T-helper 2 cell (primary cell): ENCODE measurements around the gene NEK11.
A peak's percentile ranks its signal among the peaks of the same experiment; 100 is the strongest.

Experiments used
- DNase-seq, 5 experiments: peaks; one replicate each; pipeline versions ENCODE4 v3.0.0 to v3.0.0-alpha.2; 2012 to 2022

The NEK11 gene

DNA sequence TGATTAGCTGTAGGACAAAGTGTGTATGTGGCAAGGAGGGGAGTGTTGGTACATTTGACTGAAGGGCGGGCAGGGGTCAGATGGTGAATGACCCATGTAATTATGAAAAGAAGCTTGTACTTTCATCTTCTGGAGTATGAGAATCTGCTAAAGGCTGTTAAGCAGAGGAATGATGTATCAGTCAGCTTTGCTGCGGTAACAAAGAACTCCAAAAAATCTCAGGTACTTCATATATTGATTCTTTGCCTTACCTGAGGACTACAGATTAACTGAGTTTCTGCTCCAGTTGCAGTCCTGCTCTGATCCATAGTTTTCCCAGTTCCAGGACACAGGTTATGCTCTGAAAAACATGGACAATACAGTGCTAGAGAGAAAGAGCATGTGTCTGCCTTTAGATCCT, 115.1 kb downstream of the NEK11 start:
- DNase-seq, result no peak

DNA sequence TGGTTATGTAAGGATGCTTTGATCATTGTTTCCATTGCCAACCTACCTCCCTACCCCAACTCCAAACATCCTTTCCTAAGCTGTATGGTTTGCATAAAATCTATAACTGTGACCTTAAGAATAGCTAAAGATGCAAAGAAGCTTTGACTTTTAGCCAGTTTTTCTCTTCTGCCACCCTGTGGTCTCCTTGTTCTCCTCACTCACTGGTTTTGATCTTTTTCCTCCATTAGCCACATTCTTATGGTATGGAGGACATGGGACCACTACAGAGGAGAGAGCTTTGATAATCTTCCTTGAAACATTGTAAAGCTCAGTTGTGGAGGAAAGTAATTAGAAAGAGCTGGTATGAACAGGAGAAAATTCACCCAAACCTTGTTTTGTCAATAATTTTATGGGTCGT, 115.9 kb downstream of the NEK11 start:
- DNase-seq, result no peak

DNA sequence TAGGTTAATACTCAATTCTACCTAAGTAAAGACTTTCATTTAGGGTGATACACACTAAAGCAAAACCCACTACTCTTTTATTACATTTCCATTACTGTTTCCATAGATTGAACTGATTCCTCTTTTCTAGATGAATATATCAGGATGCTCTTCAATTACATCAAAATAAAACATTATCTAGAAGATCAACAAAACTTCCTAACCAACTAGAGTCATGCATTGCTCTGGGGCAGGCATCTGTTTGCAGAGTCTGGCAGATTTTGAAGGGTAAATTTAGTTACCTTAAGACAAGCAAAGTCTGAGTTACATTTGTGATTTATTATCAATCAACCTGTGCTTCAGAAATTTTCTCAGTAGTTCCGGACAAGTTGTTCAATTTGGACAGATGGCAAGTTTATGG, 117.1 kb downstream of the NEK11 start:
- no peak for DNase-seq

DNA sequence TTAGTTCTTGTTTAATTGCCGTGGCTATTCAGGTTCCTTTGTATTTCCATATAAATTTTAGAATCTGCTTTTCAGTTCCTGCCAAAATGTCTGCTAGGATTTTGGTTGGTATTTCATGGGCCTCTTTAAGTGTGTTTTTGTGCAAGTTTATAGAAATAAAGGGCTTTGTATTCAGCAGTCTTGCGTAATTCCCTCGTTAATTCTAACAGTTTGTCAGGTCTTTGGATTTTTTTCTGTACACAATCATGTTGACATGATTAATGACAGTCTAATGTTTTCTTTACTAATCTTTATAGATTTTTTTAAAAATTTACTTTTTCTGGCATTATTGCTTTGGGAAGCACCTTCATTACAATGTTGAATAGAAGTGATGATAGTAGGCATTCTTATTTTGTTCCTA, 120.9 kb downstream of the NEK11 start:
- no peak for DNase-seq

DNA sequence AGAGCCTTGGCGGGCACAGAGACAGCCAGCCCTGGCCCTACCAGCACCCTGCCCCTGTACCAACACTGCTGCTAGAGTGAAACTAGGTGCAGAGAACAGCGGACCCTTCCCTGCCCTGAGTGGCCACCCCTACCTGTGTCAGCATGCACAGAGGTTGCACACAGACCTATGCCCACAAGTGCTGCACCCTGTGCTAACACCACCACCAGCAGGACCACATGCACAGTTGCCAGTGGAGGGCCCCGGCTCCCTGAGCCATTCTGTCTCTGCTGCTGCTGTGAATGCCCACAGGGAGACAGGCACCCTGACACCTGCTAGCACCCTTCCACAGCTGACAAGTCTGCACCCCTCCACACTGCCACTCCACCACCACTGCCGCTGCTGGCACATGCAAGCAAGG, 131.8 kb downstream of the NEK11 start:
- DNase-seq, result no peak

DNA sequence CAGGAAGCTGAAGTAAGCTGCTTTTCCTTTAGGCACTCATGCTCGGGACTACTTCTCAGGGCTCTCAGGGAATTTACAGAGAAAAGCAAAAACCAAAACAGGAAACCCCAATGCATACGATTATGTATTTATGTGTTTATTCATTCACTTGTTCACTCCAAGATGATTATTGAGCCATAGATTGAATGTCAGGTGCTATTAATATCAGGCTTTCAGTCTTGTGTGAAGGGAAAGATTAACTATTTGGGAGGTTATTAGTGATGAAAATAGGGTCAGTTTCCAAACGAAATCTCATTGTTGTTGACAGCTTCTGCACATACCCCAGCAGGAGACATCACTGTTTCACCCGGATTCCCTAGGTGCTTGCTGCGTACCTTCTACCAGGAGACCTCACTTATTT, 135.8 kb downstream of the NEK11 start:
- no peak for DNase-seq

DNA sequence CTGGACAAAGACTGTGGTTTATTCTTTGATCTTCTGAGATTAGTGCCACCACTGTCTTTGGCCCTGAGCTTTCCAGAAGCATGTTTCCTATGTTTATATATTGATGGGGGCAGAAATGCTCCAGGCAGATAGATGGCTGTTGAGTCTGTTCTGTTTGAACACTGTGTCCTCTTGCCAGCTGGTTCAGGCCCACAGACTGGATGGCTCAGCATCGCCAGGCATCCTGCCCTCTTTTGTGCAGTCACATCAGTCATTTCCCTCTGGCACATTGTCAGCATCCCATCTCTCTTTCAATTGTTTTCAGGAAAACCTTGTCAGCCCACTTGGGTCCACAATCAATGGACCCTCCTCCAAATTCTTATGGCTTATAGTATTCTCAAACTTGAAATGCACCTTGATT, 141.2 kb downstream of the NEK11 start:
- no peak for DNase-seq

DNA sequence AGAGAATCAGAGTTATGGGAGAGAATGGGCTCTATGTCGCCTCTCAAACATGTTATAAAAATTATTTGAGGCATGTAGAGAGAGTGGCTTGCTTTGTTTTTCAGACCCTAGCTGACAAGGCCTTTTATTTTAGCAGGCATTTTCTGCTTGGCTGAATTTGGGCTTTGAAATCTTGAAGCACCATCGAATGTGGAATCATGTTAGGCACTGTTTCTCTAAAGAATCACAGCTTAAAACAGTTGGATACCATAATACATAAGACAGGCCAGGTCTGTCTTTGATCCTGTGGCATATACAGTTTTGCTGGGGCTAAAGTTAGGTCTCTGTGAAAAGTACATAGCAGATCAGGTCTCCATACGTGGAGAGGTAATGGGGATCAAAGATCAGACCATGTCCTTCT, 142.7 kb downstream of the NEK11 start:
- DNase-seq, result no peak

DNA sequence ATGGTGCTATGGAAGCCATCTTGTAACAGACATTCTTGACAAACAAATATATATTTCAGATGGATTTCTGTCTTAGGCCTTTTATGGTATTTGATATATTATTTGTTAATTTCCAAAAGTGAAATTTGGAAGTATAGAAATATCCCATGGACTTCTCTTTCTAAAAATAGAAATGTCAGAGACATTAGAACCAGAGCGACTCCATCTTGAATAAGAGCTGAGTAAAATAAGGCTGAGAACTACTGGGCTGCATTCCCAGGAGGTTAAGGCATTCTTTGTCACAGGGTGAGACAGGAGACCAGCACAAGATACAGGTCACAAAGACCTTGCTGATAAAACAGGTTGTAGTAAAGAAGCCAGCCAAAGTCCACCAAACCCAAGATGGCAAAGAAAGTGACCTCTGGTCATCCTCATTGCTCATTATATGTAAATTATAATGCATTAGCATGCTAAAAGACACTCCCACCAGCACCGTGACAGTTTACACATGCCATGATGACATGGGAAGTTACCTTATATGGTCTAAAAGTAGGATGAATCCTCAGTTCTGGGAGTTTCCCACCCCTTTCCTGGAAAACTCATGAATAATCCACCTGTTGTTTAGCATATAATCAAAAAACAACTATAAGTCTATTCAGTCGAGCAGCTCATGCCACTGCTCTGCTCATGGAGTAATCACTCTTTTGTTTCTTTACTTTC, 146.0 kb downstream of the NEK11 start:
- no peak for DNase-seq

DNA sequence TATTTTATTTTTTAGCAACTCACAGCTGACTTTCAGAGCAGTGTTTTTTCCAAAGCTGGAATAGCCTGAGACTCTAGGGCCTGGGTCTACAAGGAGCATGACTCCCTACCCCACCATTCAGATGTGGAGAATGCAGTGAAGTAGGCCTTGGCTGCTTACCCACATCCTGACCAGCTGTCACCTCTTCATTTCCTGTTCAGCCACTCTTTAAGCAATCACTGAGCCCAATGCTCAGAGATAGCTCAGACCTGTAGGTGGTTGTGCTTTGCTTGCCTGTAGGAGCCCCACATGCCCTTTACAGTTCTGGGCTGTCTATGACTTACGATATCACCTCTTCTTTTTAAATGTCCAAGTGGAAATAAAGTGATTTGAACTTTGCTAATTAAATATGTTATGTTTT, 148.1 kb downstream of the NEK11 start:
- DNase-seq, result peak in 2 of 5 experiments; percentile 7 to 88

DNA sequence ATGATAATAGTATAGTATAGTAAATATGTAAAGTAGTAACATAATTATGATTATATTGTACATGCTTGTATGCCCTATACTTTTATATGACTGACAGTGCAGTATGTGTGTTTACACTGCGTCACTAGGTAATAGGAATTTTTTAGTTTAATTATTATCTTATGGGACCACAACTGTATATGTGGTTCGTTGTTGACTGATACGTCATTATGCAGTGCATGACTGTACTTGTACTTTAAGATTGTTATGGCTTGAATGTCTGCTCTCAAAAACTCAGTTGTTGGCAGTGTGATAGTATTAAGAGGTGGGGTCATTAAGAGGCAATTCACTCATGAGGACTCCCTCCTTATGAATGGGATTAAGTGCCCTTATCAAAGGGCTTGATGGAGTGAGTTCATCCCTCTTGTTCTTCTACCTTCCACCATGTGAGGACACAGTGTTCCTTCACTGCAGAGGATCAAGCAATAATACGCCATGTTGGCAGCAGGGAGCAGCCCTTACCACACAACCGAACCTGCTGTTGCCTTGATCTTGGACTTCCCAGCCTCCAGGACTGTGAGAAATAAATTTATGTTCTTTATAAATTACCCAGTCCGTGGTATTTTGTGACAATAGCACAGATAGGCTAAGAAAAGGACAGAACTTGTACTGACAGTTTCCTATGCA, 152.2 kb downstream of the NEK11 start:
- DNase-seq, result no peak

DNA sequence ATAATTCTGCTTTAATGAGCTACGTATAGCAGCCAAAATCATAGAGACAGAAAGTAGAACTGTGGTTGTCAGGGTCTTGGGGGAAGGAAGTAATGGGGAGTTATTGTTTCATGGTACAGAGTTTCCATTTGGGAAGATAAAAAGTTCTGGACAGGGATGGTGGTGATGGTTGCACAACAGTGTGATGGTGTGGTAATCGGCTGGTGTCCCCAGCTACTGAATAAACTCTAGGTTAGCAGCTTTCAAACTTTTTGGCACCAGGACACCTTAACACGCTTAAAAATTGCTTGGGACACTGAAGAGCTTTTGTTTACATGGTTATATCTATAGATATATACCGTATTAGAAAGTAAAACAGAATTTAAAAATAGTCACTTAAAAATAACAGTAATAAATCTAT, 166.0 kb downstream of the NEK11 start:
- no peak for DNase-seq

DNA sequence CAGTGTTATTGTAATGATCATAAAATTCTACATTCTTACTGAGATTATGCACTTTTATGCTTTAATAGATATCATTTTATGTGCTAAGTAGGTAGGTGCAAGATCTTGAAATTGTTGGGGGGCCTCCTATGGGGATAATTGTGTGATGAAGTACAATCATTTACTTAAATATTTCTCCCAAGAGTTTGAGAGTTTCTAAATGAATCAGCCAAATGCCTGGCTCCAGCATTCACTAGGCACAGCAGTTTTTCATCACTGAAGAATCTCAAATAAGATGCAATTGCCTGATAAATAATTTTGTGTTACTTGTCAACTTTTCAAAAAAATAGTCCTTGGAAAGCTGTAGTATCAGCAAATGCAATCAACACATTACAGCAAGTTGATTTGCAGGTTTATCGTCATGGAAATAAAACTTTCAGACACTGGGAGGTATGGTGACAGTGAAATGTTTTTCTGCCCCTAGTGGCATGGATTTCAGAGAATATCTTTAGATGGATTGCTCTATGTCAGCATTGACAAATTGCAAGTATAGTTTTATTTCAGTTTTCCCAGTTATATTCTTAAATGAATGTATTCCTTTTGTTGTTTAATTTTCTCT, 167.1 kb downstream of the NEK11 start:
- no peak for DNase-seq

DNA sequence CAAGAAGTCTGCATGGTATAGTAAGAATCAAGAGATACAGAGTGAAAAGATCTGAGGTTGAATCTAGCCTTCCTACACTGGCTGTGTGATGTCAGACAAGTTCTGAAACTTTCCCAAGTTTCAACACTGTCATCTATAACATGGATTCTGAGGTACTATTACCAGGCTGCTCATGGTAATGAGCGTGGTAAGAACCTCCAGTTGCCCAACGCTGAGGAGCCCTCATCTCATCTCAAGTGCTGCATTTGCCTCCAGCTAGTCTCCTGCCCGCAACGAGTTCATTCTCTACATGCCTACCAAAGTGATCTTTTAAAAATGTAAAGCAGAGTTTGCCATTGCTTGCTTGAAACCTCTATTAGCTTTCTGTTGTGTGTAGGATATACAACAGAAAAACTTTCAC, 168.1 kb downstream of the NEK11 start:
- DNase-seq, result no peak

DNA sequence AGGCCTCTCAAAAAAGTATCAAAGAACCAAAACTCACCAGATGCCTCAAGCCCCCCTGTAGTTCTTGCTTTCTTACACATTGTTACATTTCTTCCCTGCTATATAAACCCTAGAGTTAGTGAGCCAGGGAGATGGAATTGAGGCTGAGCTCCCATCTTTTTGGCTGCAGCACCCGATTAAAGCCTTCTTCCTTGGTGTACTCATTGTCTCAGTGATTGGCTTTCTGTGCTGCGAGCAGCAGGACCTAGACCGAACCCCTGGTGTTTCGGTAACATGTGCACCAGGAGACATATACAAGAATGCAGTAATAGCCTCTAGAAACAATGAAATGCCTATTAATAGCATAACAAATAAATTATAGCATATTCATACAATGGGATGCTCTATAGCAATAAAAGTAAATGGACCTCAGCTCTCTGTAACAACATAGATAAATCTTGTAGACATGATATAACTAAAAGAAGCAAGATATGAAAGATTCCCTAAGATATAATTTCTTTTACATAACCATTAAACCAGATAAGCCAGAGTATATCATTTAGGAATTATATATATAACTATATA, 174.0 kb downstream of the NEK11 start:
- DNase-seq, result no peak

DNA sequence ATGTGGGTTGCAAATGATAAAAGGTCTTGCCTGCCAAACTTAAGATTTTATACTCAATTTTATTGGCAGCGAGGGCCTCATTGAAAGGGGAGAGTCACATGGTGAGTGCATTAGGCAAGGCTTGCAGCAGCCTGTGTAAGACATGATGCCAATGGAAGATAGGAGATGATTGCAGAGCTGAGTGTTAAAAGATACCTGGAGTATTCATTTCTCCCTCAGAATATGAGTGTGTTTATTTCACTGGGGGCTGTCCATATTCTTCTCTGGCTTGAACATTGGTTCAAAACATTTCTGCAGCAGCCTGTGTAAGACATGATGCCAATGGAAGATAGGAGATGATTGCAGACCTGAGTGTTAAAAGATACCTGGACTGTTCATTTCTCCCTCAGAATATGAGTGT, 189.7 kb downstream of the NEK11 start:
- DNase-seq, result peak in 1 of 5 experiments; percentile 53

DNA sequence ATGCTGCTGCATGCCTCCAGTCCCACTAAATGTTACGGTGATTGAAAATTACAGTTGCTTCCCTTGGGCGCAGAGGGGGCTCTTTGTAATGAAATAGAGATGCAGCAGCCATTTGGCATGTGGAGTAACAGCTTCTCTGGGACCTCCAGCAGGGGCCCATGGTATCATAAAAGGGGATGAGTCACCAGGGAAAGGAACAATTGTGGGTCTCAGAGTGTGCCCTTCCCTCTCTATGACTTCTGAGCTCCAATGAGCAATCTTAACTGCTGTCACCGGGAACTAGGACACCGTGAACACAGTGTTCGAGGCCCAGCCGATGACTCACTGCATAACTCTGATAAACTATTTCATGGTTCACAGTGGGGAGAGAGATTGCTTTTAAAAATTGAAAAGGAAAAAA, 190.1 kb downstream of the NEK11 start:
- no peak for DNase-seq

DNA sequence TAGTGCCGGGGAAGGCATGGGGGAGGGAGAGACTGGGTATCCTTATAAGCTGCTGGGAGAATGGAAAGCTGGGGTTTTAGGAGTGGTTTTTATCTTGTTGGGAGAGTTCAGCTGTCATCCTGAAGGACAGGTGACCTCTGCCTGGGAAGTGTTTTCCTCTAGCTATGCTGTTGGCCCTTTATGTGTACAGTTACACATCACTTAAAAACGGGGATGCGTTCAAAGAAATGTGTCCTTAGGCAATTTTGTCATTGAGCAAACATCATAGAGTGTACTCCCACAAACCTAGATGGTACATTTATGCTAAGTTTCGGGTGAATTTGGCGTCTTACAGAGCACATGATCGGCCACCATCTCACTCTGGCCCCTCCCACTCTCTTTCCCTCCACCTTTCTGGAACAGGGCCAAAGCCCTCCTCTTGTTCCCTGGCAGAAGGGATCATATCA, 190.6 kb downstream of the NEK11 start:
- DNase-seq, result no peak

DNA sequence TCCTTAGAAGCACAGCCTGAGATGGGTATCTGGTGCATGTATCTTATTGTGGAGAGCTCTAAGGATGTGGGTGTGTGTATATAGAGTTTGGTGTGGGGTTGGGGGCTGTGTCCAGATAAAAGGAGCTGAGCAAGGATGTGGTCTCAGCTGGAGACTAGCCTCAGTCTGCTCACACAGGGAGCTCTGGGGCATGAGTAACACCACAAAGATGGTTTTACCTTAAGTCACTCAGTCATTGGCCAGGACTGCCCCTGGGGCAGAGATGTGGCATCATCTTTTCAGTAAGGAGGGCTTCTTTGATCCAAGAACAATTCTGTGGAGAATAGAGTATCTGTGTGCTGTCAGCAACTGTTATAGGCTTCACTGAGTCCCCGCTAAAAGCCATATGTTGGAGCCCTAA, 191.5 kb downstream of the NEK11 start:
- peak in 1 of 5 experiments; percentile 25 for DNase-seq

DNA sequence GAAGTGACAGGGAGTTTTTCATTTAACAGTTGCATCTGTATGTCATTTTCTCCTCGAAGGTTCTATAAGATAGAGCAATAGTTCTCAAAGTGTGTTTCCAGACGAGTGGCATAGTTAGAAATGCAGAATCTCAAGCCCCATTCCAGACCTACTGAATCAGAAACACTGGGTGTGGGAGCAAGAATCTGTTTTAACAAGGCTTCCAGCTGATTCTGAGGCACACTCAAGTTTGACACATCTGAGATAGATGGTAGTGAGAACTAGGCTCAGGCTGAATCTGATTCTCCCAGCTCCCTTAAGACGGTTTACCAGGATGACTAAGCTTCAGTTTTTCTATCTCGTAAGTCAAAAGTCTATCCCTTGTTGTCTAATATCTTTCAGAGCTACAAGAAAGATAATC, 195.1 kb downstream of the NEK11 start:
- DNase-seq, result peak in 1 of 5 experiments; percentile 15

DNA sequence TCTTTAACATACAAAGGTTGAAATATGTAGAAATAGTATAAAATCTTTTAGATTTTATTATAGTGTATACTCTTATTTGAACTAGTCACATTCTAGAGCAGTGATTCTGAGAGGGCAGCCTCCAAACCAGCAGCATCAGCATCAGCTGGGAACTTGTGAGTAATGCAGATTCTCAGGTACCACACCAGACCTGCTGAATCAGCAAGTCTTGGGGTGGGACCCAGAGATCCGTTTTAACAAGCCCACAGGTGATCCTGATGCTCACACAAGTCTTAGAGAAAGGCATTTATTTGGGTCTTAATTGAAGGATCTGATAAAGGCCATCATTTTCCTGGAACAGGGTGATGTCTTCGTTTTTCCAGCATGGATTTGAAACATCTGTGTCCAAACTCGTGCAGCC, 195.9 kb downstream of the NEK11 start:
- no peak for DNase-seq

DNA sequence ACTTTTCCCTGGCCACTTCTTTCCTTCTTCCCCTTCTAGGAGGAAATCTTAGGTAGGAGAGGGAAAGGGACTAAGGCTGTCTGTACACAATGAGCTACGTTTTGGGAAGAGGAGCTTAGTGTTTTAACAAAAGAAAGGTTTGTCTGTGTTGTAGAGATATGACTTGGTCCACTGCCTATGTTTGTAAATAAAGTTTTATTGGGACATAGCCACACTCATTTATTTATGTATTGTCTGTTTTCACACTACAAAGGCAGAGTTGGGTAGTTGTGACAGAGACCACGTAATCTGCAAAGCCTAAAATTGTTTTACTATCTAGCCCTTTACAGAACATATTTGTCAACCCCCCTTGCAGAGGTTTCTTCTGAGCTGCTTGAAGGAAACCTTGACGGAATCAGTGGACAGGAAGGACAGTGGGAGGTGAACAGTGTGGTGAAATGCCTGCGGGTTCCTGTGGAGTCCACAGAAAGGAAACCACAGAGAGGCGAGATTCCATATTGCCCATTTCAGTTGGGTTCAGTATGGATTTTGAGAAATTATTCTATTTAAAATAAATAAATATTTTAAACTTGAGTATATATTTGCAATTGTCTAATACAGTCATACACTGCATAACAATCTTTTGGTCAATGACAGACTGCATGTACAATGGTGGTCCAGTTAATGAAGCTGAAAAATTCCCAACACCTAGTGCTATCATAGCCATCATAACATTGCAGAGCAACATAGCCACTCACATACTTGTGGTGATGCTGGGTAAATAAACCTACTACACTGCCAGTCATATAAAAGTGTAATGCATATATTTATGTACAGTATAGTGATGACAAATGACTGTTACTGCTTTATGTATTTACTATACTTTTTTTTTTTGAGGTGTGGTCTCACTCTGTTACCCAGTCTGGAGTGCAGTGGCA, 197.0 kb downstream of the NEK11 start:
- DNase-seq, result no peak
